ENCODE data around the gene KRTAP1-5.

DNA sequence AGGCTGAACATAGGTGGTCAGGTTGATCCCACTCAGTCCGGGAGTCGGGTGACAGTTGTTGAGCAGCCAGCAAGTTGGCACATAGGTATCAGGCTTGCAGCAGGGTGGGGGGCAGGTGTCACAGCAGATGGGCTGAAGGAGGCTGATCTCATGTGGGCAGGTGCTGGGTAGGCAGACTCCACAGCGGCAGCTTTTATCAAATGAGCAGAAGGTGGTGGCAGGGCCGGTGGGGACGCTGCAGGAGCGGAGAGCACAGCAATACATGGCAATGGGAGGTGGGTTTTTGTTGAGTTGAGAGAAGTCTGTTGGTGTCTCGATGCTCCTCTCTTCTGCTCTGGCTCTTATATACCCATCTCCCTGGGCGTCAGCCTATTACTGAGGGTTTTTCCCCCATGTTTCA lies 18.2 kb downstream of the KRTAP1-5 start, which contains the start of gene KRTAP3-1:
- TF ChIP-seq, protein P1, sequence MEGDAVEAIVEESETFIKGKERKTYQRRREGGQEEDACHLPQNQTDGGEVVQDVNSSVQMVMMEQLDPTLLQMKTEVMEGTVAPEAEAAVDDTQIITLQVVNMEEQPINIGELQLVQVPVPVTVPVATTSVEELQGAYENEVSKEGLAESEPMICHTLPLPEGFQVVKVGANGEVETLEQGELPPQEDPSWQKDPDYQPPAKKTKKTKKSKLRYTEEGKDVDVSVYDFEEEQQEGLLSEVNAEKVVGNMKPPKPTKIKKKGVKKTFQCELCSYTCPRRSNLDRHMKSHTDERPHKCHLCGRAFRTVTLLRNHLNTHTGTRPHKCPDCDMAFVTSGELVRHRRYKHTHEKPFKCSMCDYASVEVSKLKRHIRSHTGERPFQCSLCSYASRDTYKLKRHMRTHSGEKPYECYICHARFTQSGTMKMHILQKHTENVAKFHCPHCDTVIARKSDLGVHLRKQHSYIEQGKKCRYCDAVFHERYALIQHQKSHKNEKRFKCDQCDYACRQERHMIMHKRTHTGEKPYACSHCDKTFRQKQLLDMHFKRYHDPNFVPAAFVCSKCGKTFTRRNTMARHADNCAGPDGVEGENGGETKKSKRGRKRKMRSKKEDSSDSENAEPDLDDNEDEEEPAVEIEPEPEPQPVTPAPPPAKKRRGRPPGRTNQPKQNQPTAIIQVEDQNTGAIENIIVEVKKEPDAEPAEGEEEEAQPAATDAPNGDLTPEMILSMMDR (IDR thresholded peaks at IDR 0.05), result no peak
- no peak for TF ChIP-seq POLR2A (IDR thresholded peaks at IDR 0.05)
